T-cell (primary cell): ENCODE results near the gene TJP3. TPM values are rescaled to one million over a fixed set of nuclear protein-coding genes. Genes with fewer than 3 reads are reported as not detected.

Experiments
- ATAC-seq, 4 experiments: fragments of 200-7000 bp in 3 of 4; fragments of 150-1000 bp in 1 of 4; cut with Tn5 transposase; replicated peaks in 1 of 4; 1 replicate in 3 of 4; 2 replicates in 1 of 4; pipeline ENCODE4 v1.10.0; 2021; ENCODE audit warnings: moderate library complexity in 3 of 4, mild to moderate bottlenecking in 2 of 4, moderate number of reproducible peaks in 1 of 4
- CTCF ChIA-PET, 2 donors: fragments of 300-600 bp; sonication (Branson Sonifier 250); formaldehyde crosslinking; loops; one replicate each; lab custom pipeline; 2022; ENCODE audit warnings: antibody characterized with exemption in 2 of 2; lab: Charles Lee
- POLR2A ChIA-PET, 2 donors: fragments of 300-600 bp; sonication (Branson Sonifier 250); formaldehyde crosslinking; loops; one replicate each; lab custom pipeline; 2022; ENCODE audit warnings: antibody characterized with exemption in 2 of 2; lab: Charles Lee
- DNase-seq, 35 experiments: peaks; one replicate each; pipeline versions ENCODE4 v3.0.0 to v3.0.0-alpha.2; 2013 to 2023
- H3K27ac ChIP-seq: one replicate; pipeline ENCODE4 v1.5.1; 2013; ENCODE audit warnings: low read length
- H3K27me3 ChIP-seq, 2 experiments: replicated peaks in 1 of 2; 1 replicate in 1 of 2; 2 replicates in 1 of 2; pipeline versions ENCODE4 v1.6.1 to v1.7.0; 2013; ENCODE audit warnings: low read length in 1 of 2, mixed read lengths in 1 of 2; ENCODE audit not compliant: control insufficient read depth in 2 of 2, insufficient read depth in 2 of 2; ENCODE audit errors: extremely low read depth in 1 of 2
- H3K36me3 ChIP-seq, 2 donors: 1 replicate in 1 of 2; 2 replicates in 1 of 2; pipeline versions ENCODE4 v1.6.1 to v1.7.0; 2013; ENCODE audit warnings: low read length in 1 of 2; ENCODE audit not compliant: control insufficient read depth in 2 of 2, insufficient read depth in 1 of 2; ENCODE audit errors: extremely low read depth in 1 of 2
- H3K4me1 ChIP-seq, 2 experiments: 1 replicate in 1 of 2; 2 replicates in 1 of 2; pipeline versions ENCODE4 v1.6.1 to v1.7.0; 2013; ENCODE audit warnings: low read length in 2 of 2, mixed read lengths in 1 of 2; ENCODE audit not compliant: insufficient read depth in 2 of 2, control insufficient read depth in 1 of 2; ENCODE audit errors: extremely low read depth in 1 of 2
- H3K4me3 ChIP-seq, 2 donors: 1 replicate in 1 of 2; 2 replicates in 1 of 2; pipeline versions ENCODE4 v1.5.1 to v1.7.0; 2013; ENCODE audit warnings: mild to moderate bottlenecking in 2 of 2, low read length in 1 of 2, moderate library complexity in 1 of 2; ENCODE audit not compliant: control insufficient read depth in 1 of 2; ENCODE audit errors: extremely low read depth in 1 of 2
- H3K9me3 ChIP-seq: 2 replicates; pipeline ENCODE4 v1.7.0; 2013
- H3K27ac Mint-ChIP-seq, 2 donors: one replicate each; pipeline ENCODE4 v1.8.0; 2020 to 2021; ENCODE audit warnings: mild to moderate bottlenecking in 2 of 2, mixed read lengths in 2 of 2
- H3K27me3 Mint-ChIP-seq, 2 donors: one replicate each; pipeline ENCODE4 v1.8.0; 2021 to 2022; ENCODE audit warnings: mixed read lengths in 2 of 2
- H3K36me3 Mint-ChIP-seq: one replicate; pipeline ENCODE4 v1.8.0; 2021; ENCODE audit warnings: mixed read lengths
- H3K4me1 Mint-ChIP-seq, 3 donors: one replicate each; pipeline ENCODE4 v1.8.0; 2020 to 2022; ENCODE audit warnings: mixed read lengths in 3 of 3, mild to moderate bottlenecking in 1 of 3
- H3K4me3 Mint-ChIP-seq, 3 donors: one replicate each; pipeline ENCODE4 v1.8.0; 2020 to 2022; ENCODE audit warnings: mild to moderate bottlenecking in 3 of 3, mixed read lengths in 3 of 3, moderate library complexity in 3 of 3
- H3K9me3 Mint-ChIP-seq, 3 donors: one replicate each; pipeline ENCODE4 v1.8.0; 2020 to 2022; ENCODE audit warnings: mixed read lengths in 3 of 3
- WGBS: methylation state at CpG from one replicate; pipeline ENCODE4 v1.1.5; 2013; ENCODE audit warnings: missing lambda C conversion rate; ENCODE audit not compliant: insufficient coverage; 5-methylcytosine and 5-hydroxymethylcytosine counted together
- total RNA-seq, 35 experiments: library from RNA in 6 of 35; stranded (reverse) in 6 of 35; fragments of 120-200 nt in 1 of 35; gene quantifications; one replicate each; pipeline versions ENCODE4 v1.2.1 to v1.2.4 and lab custom pipeline; 2013 to 2026

TJP3 gene
- total RNA-seq, 5 donors from 2014 or later (not counting 1 experiment from before 2014, with no cell fraction given), result 12.6 to 28.9 (median 19.4) TPM

DNA sequence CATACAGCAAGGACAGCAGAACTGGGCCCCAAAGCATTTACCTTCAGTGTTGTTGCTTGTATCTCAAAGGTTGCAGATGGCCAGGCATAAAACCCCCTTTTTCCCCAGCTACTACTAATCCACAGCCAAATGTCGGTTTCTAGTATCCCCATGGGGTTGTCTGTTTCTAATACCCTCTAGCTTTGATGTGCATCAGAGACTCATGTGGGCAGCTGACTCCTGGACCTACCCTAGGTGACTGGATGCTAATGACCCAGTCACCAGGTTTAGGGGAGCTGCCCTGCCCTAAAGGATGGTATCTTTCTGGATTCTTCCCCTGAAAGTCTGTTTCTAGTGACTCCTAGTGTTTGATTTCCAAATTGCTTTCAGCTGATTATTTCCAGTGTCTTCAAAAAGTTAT, 23.9 kb downstream of the TJP3 start:
- Histone ChIP-seq H3K36me3 (peaks cover 0 to 2% of the 10 kb centered on the region in 2 donors), H3K9me3 (no peaks in the 10 kb centered on the region), H3K27ac (no peak overlapping the region), H3K4me1 (no peaks in the 10 kb centered on the region), H3K4me3 (no peak overlapping the region), H3K27me3 (peaks cover 0 to 8% of the 10 kb centered on the region in 2 experiments)
- Mint-ChIP-seq H3K4me3 (no peak overlapping the region), H3K27ac (no peak overlapping the region), H3K36me3 (peaks cover 20% of the 10 kb centered on the region), H3K4me1 (peaks cover 0 to under 1% (median 0%) of the 10 kb centered on the region in 3 donors), H3K27me3 (no peaks in the 10 kb centered on the region), H3K9me3 (no peaks in the 10 kb centered on the region)
- no CpG with 5 or more reads among the region's 1 CpG for WGBS
- no peak for DNase-seq
- CTCF ChIA-PET, result no interaction called here
- POLR2A ChIA-PET, result interaction anchor here in 1 of 2 donors (0.5 kb wide), 1 partner anchor 24 kb away, joined by 3 read pairs; no protein-coding TSS in a partner anchor
- ATAC-seq, result no peak

DNA sequence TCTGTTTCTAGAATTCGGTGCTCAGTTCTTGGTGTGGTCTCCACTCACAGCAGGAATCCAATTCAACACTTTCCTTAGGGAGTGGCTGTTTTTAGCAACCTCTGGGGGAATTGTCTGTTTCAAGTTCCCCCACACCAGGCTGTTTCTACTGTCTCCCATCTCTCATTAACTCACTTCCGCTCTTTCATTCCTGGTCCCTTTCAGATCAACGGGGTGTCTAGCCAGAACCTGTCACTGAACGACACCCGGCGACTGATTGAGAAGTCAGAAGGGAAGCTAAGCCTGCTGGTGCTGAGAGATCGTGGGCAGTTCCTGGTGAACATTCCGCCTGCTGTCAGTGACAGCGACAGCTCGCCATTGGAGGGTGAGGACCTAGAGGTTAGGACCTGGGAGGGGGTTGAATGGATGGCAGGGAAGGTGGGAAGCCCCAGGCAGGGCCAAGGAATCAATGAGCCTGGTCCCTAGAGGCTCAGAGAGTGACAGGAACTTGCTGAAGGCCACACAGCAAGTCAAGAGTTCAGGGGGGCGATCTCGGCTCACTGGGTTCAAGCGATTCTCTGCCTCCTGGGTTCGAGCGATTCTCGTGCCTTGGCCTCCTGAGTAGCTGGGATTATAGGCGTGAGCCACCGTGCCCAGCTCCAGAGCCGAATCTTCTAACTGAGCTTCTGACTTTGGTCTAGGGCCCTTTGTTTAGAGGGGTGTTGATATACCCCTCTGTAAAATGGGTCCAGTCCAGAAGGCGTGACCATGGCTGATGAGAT, 25.5 kb downstream of the TJP3 start:
- POLR2A ChIA-PET, result no interaction called here
- Histone ChIP-seq H3K27me3 (peaks cover 0 to 11% of the 10 kb centered on the region in 2 experiments), H3K9me3 (no peaks in the 10 kb centered on the region), H3K36me3 (peaks cover 0 to 2% of the 10 kb centered on the region in 2 donors), H3K4me3 (no peak overlapping the region), H3K4me1 (peaks cover 0 to 4% of the 10 kb centered on the region in 2 experiments), H3K27ac (no peak overlapping the region)
- H3K27me3 Mint-ChIP-seq, result no peaks in the 10 kb centered on the region
- H3K36me3 Mint-ChIP-seq, result peaks cover 33% of the 10 kb centered on the region
- ATAC-seq (no peak), DNase-seq (no peak)
- CTCF ChIA-PET, result interaction anchor here in 1 of 2 donors (0.6 kb wide), 1 partner anchor 11 kb away, joined by 5 read pairs; no protein-coding TSS in a partner anchor
- 77% methylated on average over 15 of the region's 20 CpGs for WGBS
- no peaks in the 10 kb centered on the region for H3K9me3 Mint-ChIP-seq
- no peak overlapping the region for H3K4me3 Mint-ChIP-seq
- peaks cover 6 to 15% (median 7%) of the 10 kb centered on the region in 3 donors for H3K4me1 Mint-ChIP-seq
- peak overlapping the region; percentile 18 to 19 for H3K27ac Mint-ChIP-seq

GRCh38 chr19:3734310-3734600, 26.1 kb downstream of the TJP3 start:
- Histone ChIP-seq H3K27me3 (peaks cover 0 to 11% of the 10 kb centered on the region in 2 experiments), H3K27ac (no peak overlapping the region), H3K9me3 (no peaks in the 10 kb centered on the region), H3K4me3 (no peak overlapping the region), H3K4me1 (peaks cover 0 to 10% of the 10 kb centered on the region in 2 experiments), H3K36me3 (peaks cover 0 to 2% of the 10 kb centered on the region in 2 donors)
- Mint-ChIP-seq H3K27me3 (no peaks in the 10 kb centered on the region), H3K4me1 (peaks cover 10 to 20% (median 10%) of the 10 kb centered on the region in 3 donors), H3K9me3 (no peaks in the 10 kb centered on the region), H3K27ac (no peak overlapping the region), H3K4me3 (no peak overlapping the region), H3K36me3 (peaks cover 37% of the 10 kb centered on the region)
- WGBS, result 100% methylated on average over 1 of the region's 14 CpGs
- DNase-seq, result no peak
- CTCF ChIA-PET, result no interaction called here
- no peak for ATAC-seq
- POLR2A ChIA-PET, result no interaction called here

DNA sequence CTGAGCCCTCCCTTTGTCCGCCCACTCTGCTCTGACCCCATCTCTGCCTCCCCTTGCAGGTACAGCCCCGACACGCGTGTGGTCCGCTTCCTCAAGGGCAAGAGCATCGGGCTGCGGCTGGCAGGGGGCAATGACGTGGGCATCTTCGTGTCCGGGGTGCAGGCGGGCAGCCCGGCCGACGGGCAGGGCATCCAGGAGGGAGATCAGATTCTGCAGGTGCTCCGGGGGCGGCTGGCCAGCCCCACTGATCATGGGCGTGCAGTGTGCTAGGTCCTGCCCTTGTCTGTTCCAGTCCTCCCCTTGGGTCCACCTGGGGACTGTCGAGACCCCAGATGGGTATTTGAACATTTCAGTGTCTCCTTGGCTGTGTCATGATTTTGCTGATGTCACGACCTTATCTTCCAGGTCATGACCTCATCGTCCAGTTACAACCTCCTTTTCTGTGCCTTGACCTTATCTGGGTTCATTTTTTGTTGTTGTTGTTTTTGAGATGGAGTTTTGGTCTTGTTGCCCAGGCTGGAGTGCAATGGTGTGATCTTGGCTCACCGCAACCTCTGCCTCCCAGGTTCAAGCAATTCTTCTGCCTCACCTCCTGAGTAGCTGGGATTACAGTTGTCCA, 28.0 kb downstream of the TJP3 start:
- H3K27ac Mint-ChIP-seq, result no peak overlapping the region
- H3K4me3 Mint-ChIP-seq, result no peak overlapping the region
- Histone ChIP-seq H3K9me3 (no peaks in the 10 kb centered on the region), H3K27me3 (peaks cover 0 to 11% of the 10 kb centered on the region in 2 experiments), H3K4me1 (peaks cover 2 to 19% of the 10 kb centered on the region in 2 experiments), H3K36me3 (peaks cover 0 to 2% of the 10 kb centered on the region in 2 donors), H3K27ac (no peak overlapping the region), H3K4me3 (no peak overlapping the region)
- no peak for DNase-seq
- no peaks in the 10 kb centered on the region for H3K27me3 Mint-ChIP-seq
- H3K9me3 Mint-ChIP-seq, result no peaks in the 10 kb centered on the region
- ChIA-PET CTCF (interaction anchor here in 1 of 2 donors (0.6 kb wide), 1 partner anchor 520 kb away, joined by 4 read pairs; no protein-coding TSS in a partner anchor), POLR2A (no interaction called here)
- no peak for ATAC-seq
- peaks cover 15 to 25% (median 16%) of the 10 kb centered on the region in 3 donors for H3K4me1 Mint-ChIP-seq
- peaks cover 37% of the 10 kb centered on the region for H3K36me3 Mint-ChIP-seq
- 84% methylated on average over 18 of the region's 21 CpGs for WGBS

GRCh38 chr19:3737487-3738205, 29.5 kb downstream of the TJP3 start:
- Histone ChIP-seq H3K36me3 (peaks cover 0 to 2% of the 10 kb centered on the region in 2 donors), H3K27ac (no peak overlapping the region), H3K4me1 (peaks cover 2 to 19% of the 10 kb centered on the region in 2 experiments), H3K9me3 (no peaks in the 10 kb centered on the region), H3K4me3 (no peak overlapping the region), H3K27me3 (peaks cover 0 to 11% of the 10 kb centered on the region in 2 experiments)
- ChIA-PET CTCF (no interaction called here), POLR2A (no interaction called here)
- ATAC-seq, result no peak
- Mint-ChIP-seq H3K4me3 (peak overlapping the region in 1 of 3 donors; percentile 49), H3K27me3 (no peaks in the 10 kb centered on the region), H3K27ac (peak overlapping the region; percentile 61 to 85), H3K36me3 (peaks cover 31% of the 10 kb centered on the region), H3K4me1 (peaks cover 15 to 25% (median 16%) of the 10 kb centered on the region in 3 donors), H3K9me3 (no peaks in the 10 kb centered on the region)
- WGBS, result 81% methylated on average over 8 of the region's 10 CpGs
- DNase-seq, result no peak
